ENCODE results near the gene AIFM2.

The AIFM2 gene

GRCh38 chr10:70119623-70120022 is 13.0 kb downstream of the AIFM2 start:
- ATAC-seq: no peak
- TF ChIP-seq TOX (CRISPR knock-in tag; IDR thresholded peaks at IDR 0.05; ENCODE audit: borderline replicate concordance): no peak
- no peak for TF ChIP-seq TSHZ2 (CRISPR knock-in tag; IDR thresholded peaks at IDR 0.05)
- no peak for TF ChIP-seq SNAI2 (CRISPR knock-in tag; IDR thresholded peaks at IDR 0.05)
- TF ChIP-seq ZNF565 (CRISPR knock-in tag; conservative IDR thresholded peaks at IDR 0.05; ENCODE audit: low read depth): no peak
- TF ChIP-seq RARB (CRISPR knock-in tag; IDR thresholded peaks at IDR 0.05): no peak
- TF ChIP-seq ESRRG (CRISPR knock-in tag; IDR thresholded peaks at IDR 0.05): no peak
- no peak for TF ChIP-seq PPARA (CRISPR knock-in tag; IDR thresholded peaks at IDR 0.05; ENCODE audit: borderline replicate concordance)
- TF ChIP-seq ARNTL (CRISPR knock-in tag; IDR thresholded peaks at IDR 0.05; ENCODE audit: borderline replicate concordance, low read depth): no peak
- no peak for TF ChIP-seq ISL1 (CRISPR knock-in tag; IDR thresholded peaks at IDR 0.05)
- no peak for TF ChIP-seq PATZ1 (CRISPR knock-in tag; IDR thresholded peaks at IDR 0.05; ENCODE audit: borderline replicate concordance)
- no peak for TF ChIP-seq GLIS3 (CRISPR knock-in tag; IDR thresholded peaks at IDR 0.05)
- TF ChIP-seq OSR1 (CRISPR knock-in tag; IDR thresholded peaks at IDR 0.05): no peak
- no peak for TF ChIP-seq ZNF70 (CRISPR knock-in tag; IDR thresholded peaks at IDR 0.05)
- TF ChIP-seq CSDC2 (CRISPR knock-in tag; IDR thresholded peaks at IDR 0.05): no peak
- TF ChIP-seq ZFP30 (CRISPR knock-in tag; IDR thresholded peaks at IDR 0.05): no peak
- TF ChIP-seq CREB5 (CRISPR knock-in tag; IDR thresholded peaks at IDR 0.05; ENCODE audit: low read depth): no peak
- TF ChIP-seq ZC3H10 (CRISPR knock-in tag; IDR thresholded peaks at IDR 0.05): no peak
- TF ChIP-seq POU6F1 (CRISPR knock-in tag; IDR thresholded peaks at IDR 0.05; ENCODE audit: borderline replicate concordance, low read depth): no peak
- no peak for TF ChIP-seq TCF4 (CRISPR knock-in tag; IDR thresholded peaks at IDR 0.05; ENCODE audit: borderline replicate concordance)

GRCh38 chr10:70119197-70119596 is 13.4 kb downstream of the AIFM2 start:
- TF ChIP-seq TOX (CRISPR knock-in tag; IDR thresholded peaks at IDR 0.05; ENCODE audit: borderline replicate concordance) (no peak), ISL1 (CRISPR knock-in tag; IDR thresholded peaks at IDR 0.05) (no peak), PATZ1 (CRISPR knock-in tag; IDR thresholded peaks at IDR 0.05; ENCODE audit: borderline replicate concordance) (no peak), ZFP30 (CRISPR knock-in tag; IDR thresholded peaks at IDR 0.05) (no peak), OSR1 (CRISPR knock-in tag; IDR thresholded peaks at IDR 0.05) (no peak), ZNF70 (CRISPR knock-in tag; IDR thresholded peaks at IDR 0.05) (no peak), CSRNP3 (CRISPR knock-in tag; IDR thresholded peaks at IDR 0.05) (no peak)
- ATAC-seq: no peak

All from SK-N-SH treated with all-trans-retinoic acid at 6 μM for 48 hours (cell line).